Measurements from ENCODE around the gene TIMM50. TPM values are rescaled to one million over a fixed set of nuclear protein-coding genes. Genes with fewer than 3 reads are reported as not detected.
A peak's percentile ranks its signal among the peaks of the same experiment; 100 is the strongest.

The TIMM50 gene
- total RNA-seq, 2 experiments from 2014 or later = 59.6 to 83.9 TPM

DNA sequence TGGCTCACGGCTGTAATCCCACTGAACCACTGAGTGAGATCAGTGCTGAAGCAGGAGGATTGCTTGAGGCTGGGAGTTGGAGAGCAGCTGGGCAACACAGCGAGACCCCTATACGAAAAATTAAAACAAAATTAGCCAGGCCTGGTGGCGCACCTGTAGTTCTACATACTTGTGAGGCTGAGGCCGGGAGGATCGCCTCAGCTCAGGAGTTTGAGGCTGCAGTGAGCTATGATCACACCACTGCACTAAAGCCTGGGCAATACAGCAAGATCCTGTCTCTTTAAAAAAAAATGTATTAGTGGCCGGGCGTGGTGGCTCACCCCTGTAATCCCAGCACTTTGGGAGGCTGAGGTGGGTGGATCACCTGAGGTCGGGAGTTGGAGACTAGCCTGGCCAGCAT, 28.0 kb downstream of the TIMM50 start:
- Mint-ChIP-seq H3K4me3 (no peak overlapping the region), H3K27ac (no peak overlapping the region), H3K27me3 (peaks cover 58% of the 10 kb centered on the region), H3K4me1 (peaks cover 17% of the 10 kb centered on the region), H3K36me3 (no peaks in the 10 kb centered on the region), H3K9me3 (ENCODE audit: low read depth) (no peaks in the 10 kb centered on the region)
- CTCF ChIA-PET = interaction anchor here (0.7 to 2.7 kb wide), 4 partner anchors 9 to 284 kb away, joined by 3 to 11 read pairs (median 4); partner anchors contain the start of gene EID2B
- DNase-seq = no peak
- no peak for ATAC-seq

DNA sequence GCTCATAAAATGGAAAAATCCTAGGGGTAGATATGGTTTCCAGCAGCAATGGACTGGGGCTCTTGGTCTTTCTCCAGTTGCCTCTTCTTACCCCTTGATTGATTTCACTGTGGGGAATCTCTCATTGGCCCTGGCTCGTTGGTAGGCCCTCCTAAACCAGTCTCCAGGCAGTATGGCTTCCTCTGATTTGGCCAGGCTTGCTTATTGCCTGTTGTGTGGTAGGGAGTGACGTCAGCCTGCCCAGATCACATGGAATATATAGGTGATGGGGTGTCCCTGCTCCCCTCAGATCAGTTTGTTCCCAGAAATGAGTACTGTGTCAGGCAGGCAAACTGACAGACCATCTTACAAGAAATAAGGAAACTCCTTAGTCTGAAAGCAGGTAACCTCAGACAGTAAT, 28.6 kb downstream of the TIMM50 start:
- Mint-ChIP-seq H3K4me1 (peaks cover 17% of the 10 kb centered on the region), H3K9me3 (ENCODE audit: low read depth) (no peaks in the 10 kb centered on the region), H3K27me3 (peaks cover 60% of the 10 kb centered on the region), H3K4me3 (no peak overlapping the region), H3K36me3 (no peaks in the 10 kb centered on the region), H3K27ac (no peak overlapping the region)
- CTCF ChIA-PET = interaction anchor here (0.7 to 2.7 kb wide), 4 partner anchors 9 to 284 kb away, joined by 3 to 11 read pairs (median 4); partner anchors contain the start of gene EID2B
- ATAC-seq = no peak
- DNase-seq = no peak

DNA sequence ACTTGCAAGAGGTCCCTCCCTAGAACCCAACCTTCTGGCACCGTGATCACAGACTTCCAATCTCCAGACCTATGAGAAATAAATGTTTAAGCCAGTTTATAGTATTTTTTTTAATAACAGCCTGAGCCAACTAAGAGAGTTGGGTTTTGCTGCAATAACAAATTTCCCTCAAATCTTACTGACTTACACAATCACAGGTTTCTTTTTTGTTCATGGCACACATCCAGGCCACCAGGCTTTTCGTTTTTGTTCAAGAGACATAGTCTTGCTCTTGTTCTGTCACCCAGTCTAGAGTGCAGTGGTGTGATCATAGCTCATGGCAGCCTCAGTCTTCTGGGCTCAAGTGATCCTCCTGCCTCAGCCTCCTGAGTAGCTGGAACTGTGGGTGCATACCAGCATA, 32.4 kb downstream of the TIMM50 start:
- CTCF ChIA-PET = interaction anchor here (1.1 to 1.7 kb wide), 2 partner anchors 15 to 28 kb away, joined by 3 to 4 read pairs; partner anchors contain the start of gene DLL3
- H3K27ac Mint-ChIP-seq = no peak overlapping the region
- H3K9me3 Mint-ChIP-seq (ENCODE audit: low read depth) = no peaks in the 10 kb centered on the region
- H3K4me1 Mint-ChIP-seq = peaks cover 14% of the 10 kb centered on the region
- no peak for ATAC-seq
- peaks cover 63% of the 10 kb centered on the region for H3K27me3 Mint-ChIP-seq
- no peak for DNase-seq
- H3K4me3 Mint-ChIP-seq = no peak overlapping the region
- H3K36me3 Mint-ChIP-seq = no peaks in the 10 kb centered on the region

DNA sequence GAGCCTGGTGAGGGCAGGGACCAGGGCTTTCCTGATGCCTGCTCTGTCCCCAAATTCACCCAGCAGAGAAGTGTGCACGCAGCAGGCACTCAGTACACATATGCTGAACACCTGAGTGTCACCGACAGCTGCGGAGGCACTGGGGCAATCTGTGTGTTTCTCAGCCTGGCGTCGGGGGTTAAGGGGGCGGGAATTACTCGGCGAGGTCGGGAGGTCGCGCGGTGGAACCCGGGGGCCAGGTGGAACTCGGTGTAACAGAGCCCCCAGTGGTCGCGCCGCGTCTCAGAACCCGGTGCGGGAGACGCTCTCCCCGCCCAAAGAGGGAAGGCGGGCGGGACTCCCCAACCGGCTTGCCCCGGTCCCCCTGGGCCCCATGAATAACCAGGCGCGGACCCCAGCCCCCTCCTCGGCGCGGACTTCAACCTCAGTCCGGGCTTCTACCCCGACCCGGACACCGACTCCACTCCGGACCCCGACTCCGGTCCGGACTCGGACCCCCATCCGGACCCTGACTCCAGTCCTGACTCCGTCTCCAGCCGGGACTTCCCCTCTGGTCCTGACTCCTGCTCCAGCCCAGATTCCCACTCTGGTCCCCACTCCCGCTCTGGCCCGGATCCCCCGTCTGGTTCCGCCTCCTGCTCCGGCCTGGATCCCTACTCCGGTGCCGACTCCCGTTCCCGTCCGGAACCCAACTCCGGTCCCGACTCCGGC, 34.4 kb downstream of the TIMM50 start, which contains the start of gene SELENOV:
TSS of gene SELENOV (plus strand) at position 300 of the 711 bp plus-strand sequence. CDS start at position 374, 74 bp downstream.
- Mint-ChIP-seq H3K4me1 (peaks cover 13% of the 10 kb centered on the region), H3K36me3 (no peaks in the 10 kb centered on the region), H3K9me3 (ENCODE audit: low read depth) (no peaks in the 10 kb centered on the region), H3K27ac (no peak within 1 kb of the TSS), H3K27me3 (peaks cover 58% of the 10 kb centered on the region), H3K4me3 (peak within 1 kb of the TSS; percentile 32)
- no peak for DNase-seq
- CTCF ChIA-PET = interaction anchor here (0.7 to 1.7 kb wide), 6 partner anchors 10 to 18 kb away, joined by 3 to 7 read pairs (median 3); partner anchors contain the start of genes DLL3 and EID2B
- peak; percentile 39 for ATAC-seq

DNA sequence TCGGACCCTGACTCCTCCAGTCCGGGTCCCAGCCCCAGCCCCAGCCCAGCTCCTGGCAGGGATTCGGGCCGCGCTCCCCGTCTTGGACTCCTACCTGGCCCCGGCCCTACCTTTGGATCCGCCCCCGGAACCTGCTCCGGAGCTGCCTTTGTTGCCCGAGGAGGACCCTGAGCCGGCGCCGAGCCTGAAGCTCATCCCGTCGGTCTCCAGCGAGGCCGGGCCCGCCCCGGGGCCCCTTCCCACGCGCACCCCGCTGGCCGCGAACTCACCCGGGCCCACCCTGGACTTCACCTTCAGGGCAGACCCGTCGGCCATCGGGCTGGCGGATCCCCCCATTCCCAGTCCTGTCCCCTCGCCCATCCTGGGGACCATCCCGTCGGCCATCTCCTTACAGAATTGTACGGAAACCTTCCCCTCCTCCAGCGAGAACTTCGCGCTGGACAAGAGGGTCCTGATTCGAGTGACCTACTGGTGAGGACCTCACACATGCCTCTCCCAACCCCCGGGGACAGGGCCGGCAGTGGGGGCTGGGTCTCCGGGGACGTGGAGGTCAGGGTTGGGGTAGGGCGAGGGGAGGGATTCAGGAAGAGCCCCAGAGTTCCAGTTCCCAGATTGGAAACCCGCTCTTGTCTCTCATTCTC, 35.0 kb downstream of the TIMM50 start:
- Mint-ChIP-seq H3K9me3 (ENCODE audit: low read depth) (no peaks in the 10 kb centered on the region), H3K27ac (no peak overlapping the region), H3K27me3 (peaks cover 56% of the 10 kb centered on the region), H3K36me3 (no peaks in the 10 kb centered on the region), H3K4me1 (peaks cover 10% of the 10 kb centered on the region), H3K4me3 (peak overlapping the region; percentile 32)
- CTCF ChIA-PET = interaction anchor here (0.7 to 1.1 kb wide), 3 partner anchors 10 to 18 kb away, joined by 3 to 4 read pairs (median 3); partner anchors contain the start of gene EID2B
- ATAC-seq = no peak
- DNase-seq = no peak

DNA sequence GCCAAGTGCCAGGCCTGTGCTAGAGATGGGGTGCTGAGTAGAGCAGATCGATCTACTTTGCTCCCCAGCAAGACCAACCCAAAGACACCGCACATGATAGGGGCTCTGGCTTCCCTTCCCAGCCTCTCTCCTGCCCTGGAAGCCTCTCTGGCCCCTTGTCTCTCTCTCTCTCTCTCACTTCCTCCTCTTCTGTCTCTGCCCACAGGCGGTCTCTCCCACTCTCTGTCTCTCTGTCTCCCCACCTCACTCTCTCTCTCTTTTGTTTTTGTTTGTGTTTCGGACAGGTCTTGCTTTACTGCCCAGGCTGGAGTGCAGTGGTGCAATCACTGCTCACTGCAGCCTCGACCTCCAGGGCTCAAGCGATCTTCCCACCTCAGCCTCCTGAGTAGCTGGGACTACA, 35.6 kb downstream of the TIMM50 start:
- no peaks in the 10 kb centered on the region for H3K36me3 Mint-ChIP-seq

DNA sequence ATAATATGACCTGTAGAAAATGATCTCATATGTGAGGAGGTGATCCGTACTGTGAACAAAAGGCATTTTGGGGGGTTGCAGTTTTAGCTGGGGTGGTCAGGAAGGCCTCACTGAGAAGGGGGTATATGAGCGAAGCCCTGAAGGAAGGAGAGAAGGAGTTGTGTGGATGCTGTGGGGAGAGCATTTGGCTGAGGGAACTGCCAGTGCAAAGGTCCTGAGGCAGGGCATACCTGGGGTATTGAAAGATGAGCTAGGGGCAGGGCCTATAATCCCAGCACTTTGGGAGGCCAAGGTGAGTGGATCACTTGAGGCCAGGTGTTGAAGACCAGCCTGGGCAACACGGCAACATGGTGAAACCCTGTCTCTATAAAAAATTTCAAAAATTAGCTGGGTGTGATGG, 36.8 kb downstream of the TIMM50 start:
- Mint-ChIP-seq H3K4me3 (no peak overlapping the region), H3K36me3 (no peaks in the 10 kb centered on the region), H3K27ac (no peak overlapping the region), H3K9me3 (ENCODE audit: low read depth) (no peaks in the 10 kb centered on the region), H3K27me3 (peaks cover 51% of the 10 kb centered on the region), H3K4me1 (peaks cover 10% of the 10 kb centered on the region)
- ATAC-seq = no peak
- CTCF ChIA-PET = interaction anchor here (1.2 to 2.1 kb wide), 2 partner anchors 8 to 15 kb away, joined by 4 to 8 read pairs; partner anchors contain the start of gene EID2B
- DNase-seq = no peak

More for the DNA sequence above, 35.6 kb downstream of the TIMM50 start:
- H3K27me3 Mint-ChIP-seq = peaks cover 56% of the 10 kb centered on the region
- CTCF ChIA-PET = interaction anchor here (1.1 kb wide), 2 partner anchors 9 to 18 kb away, joined by 3 to 4 read pairs; no protein-coding TSS in a partner anchor
- H3K4me3 Mint-ChIP-seq = no peak overlapping the region
- peaks cover 10% of the 10 kb centered on the region for H3K4me1 Mint-ChIP-seq
- no peak overlapping the region for H3K27ac Mint-ChIP-seq
- DNase-seq (no peak), ATAC-seq (no peak)
- H3K9me3 Mint-ChIP-seq (ENCODE audit: low read depth) = no peaks in the 10 kb centered on the region

DNA sequence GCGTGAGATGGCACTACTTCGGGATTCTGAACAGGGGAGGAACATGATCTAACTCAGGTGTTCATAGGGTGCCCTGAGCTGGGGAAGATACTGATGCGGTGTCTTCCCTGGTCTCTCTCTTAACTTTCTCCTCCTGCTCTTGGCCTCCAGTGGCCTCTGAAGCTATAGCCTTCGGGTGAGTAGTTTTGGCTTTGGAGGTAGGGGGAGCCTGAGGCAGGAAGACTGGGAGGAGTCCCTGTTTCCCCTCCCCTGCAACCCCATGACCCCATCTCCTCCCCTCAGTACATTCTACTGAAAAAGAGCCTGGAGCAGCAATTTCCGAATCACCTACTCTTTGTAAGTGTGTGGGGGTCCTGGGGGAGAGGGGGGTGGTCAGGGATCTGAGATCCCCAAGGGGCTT, 37.8 kb downstream of the TIMM50 start:
- Mint-ChIP-seq H3K27me3 (peaks cover 45% of the 10 kb centered on the region), H3K9me3 (ENCODE audit: low read depth) (no peaks in the 10 kb centered on the region), H3K4me1 (peaks cover 10% of the 10 kb centered on the region), H3K36me3 (no peaks in the 10 kb centered on the region), H3K4me3 (no peak overlapping the region), H3K27ac (no peak overlapping the region)
- ATAC-seq (no peak), DNase-seq (no peak)
- CTCF ChIA-PET = interaction anchor here (1.2 to 2.3 kb wide), 3 partner anchors 9 to 15 kb away, joined by 4 to 8 read pairs (median 8); partner anchors contain the start of gene EID2B

DNA sequence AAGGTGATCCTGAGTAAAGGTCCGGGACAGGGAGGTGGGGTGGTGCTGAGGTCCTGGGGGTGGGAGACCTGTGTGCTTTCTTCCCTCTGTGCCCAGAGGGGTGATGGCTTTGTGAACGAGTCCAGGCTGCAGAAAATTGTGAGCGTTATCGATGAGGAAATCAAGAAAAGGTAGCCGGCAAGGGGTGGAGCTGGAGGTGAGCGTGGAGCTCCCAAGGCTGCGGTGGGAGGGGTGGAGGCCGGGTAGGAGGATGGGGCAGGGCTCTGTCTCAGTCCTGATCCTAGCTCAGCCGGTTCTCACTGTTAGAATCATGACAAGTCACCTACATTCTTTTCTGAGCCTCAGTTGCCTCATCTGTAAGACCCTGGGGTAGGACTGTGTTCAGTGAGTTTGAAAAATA, 38.3 kb downstream of the TIMM50 start:
- CTCF ChIA-PET = interaction anchor here (2.1 to 2.3 kb wide), 2 partner anchors 14 to 16 kb away, joined by 8 read pairs; partner anchors contain the start of gene EID2B
- DNase-seq (no peak), ATAC-seq (no peak)
- Mint-ChIP-seq H3K27ac (no peak overlapping the region), H3K9me3 (ENCODE audit: low read depth) (no peaks in the 10 kb centered on the region), H3K27me3 (peaks cover 39% of the 10 kb centered on the region), H3K4me1 (peaks cover 10% of the 10 kb centered on the region), H3K36me3 (no peaks in the 10 kb centered on the region), H3K4me3 (no peak overlapping the region)

DNA sequence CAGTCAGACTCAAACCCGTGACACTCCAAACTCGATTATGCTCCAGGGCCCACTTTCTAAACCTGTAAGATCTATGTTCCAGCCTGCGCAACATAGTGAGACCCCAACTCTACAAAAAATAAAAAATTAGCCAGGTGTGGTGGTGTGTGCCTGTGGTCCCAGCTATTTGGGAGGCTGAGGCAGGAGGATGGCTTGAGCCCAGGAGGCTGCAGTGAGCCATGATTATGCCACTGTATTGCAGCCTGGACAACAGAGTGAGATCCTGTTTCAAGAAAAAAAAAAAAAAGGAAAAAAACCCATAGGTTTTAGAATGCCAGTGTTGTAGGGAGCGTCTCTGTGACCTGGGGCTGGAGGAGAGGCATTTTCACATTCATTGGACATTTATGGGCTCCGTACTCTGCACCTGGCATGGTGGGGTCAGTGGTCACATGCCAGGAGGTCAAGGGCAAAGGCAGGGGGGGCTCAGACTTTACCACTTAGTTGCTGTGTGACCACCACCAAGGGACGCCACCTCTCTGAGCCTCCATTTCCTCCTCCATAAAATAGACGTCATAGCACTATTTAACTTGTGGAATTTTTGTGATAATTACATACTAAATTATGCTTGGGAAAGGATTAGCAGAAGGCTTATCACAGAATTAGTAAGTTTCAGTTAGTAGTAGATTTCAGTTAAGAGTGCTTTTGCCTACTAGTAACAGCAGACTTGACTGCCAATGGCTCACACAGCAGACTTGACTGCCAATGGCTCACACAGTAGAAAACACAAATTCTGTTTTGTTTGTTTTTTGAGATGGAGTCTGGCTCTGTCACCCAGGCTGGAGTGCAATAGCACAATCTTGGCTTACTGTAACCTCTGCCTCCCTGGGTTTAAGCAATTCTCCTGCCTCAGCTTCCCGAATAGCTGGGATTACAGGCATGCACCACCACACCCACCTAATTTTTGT, 40.2 kb downstream of the TIMM50 start:
- Mint-ChIP-seq H3K9me3 (ENCODE audit: low read depth) (no peaks in the 10 kb centered on the region), H3K27me3 (peaks cover 21% of the 10 kb centered on the region), H3K4me3 (no peak overlapping the region), H3K36me3 (peaks cover 4% of the 10 kb centered on the region), H3K4me1 (peaks cover 5% of the 10 kb centered on the region), H3K27ac (no peak overlapping the region)
- CTCF ChIA-PET = interaction anchor here (0.6 kb wide), 1 partner anchor 1387 kb away, joined by 4 read pairs; no protein-coding TSS in a partner anchor
- no peak for DNase-seq
- ATAC-seq = no peak

DNA sequence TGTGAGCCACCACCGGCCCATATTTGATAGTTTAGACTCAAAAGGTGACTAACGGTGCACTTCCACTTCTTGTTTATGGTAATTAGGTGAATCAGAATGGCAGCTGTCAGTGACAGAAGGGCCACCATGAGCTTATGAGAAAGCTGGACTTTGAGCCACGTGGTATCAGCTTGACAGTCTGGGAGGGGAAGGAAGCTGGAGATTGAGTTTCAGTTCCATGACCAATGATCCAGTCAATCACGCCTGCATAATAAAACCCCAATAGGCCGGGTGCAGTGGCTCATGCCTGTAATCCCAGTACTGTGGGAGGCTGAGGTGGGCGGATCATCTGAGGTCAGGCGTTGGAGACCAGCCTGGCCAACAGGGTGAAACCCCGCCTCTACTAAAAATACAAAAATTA, 43.9 kb downstream of the TIMM50 start:
- Mint-ChIP-seq H3K27ac (no peak overlapping the region), H3K4me3 (no peak overlapping the region), H3K4me1 (no peaks in the 10 kb centered on the region), H3K36me3 (peaks cover 9% of the 10 kb centered on the region), H3K27me3 (no peaks in the 10 kb centered on the region), H3K9me3 (ENCODE audit: low read depth) (no peaks in the 10 kb centered on the region)
- ATAC-seq (no peak), DNase-seq (no peak)
- CTCF ChIA-PET = interaction anchor here (1.4 kb wide), 1 partner anchor 9 kb away, joined by 4 read pairs; no protein-coding TSS in a partner anchor

DNA sequence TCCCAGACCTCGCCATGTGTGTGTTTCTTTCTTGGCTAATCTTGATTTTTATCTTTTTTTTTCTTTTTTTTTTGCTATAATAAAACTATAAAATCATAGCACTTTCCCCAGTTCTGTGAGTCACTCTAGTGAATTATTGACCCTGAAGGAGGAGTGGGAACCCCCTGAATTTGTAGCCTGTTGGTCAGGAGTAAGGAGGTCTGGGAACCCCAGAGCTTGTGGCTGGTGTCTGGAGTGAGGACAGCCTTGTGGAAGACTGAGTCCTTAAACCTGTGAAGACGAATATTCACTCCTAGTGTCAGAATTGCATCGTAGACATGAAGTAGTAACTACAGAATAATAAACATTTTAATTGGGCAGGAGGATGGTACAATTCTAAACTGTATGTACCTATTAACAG, 44.6 kb downstream of the TIMM50 start:
- Mint-ChIP-seq H3K36me3 (peaks cover 9% of the 10 kb centered on the region), H3K4me1 (no peaks in the 10 kb centered on the region), H3K9me3 (ENCODE audit: low read depth) (no peaks in the 10 kb centered on the region), H3K27ac (no peak overlapping the region), H3K27me3 (no peaks in the 10 kb centered on the region), H3K4me3 (no peak overlapping the region)
- ATAC-seq = no peak
- CTCF ChIA-PET = interaction anchor here (0.8 to 1.4 kb wide), 3 partner anchors 10 to 268 kb away, joined by 3 to 4 read pairs (median 3); no protein-coding TSS in a partner anchor
- DNase-seq = no peak
